Neural progenitor cell (in vitro differentiated cells): Measurements from ENCODE around the gene KDM6A. TPM values are rescaled to one million over a fixed set of nuclear protein-coding genes. Genes with fewer than 3 reads are reported as not detected.
"Not testable (repeated sequence)": the region's sequence is repeated elsewhere in the genome, so short reads cannot be mapped to it uniquely, and the experiment has no call there.

ENCODE experiments used
- DNase-seq: peaks from one replicate; pipeline ENCODE4 v3.0.0-alpha.2; 2016; ENCODE audit warnings: low spot score
- H2AFZ ChIP-seq: fragments of 200-600 bp; sonication (generic); replicated peaks from 2 replicates; pipeline ENCODE4 v1.6.1; 2016; ENCODE audit warnings: antibody characterized with exemption
- H3F3A ChIP-seq: fragments of 200-600 bp; sonication (generic); 2 replicates; pipeline ENCODE4 v1.6.1; 2016; ENCODE audit warnings: antibody characterized with exemption, low read depth
- H3K27ac ChIP-seq: fragments of 200-600 bp; sonication (generic); 2 replicates; pipeline ENCODE4 v1.5.1; 2016; ENCODE audit warnings: mild to moderate bottlenecking
- H3K27me3 ChIP-seq: fragments of 200-600 bp; sonication (generic); 2 replicates; pipeline ENCODE4 v1.6.1; 2016; ENCODE audit warnings: mild to moderate bottlenecking, moderate library complexity
- H3K36me3 ChIP-seq: fragments of 200-600 bp; sonication (generic); 2 replicates; pipeline ENCODE4 v1.5.1; 2016
- H3K4me1 ChIP-seq: fragments of 200-600 bp; sonication (generic); 2 replicates; pipeline ENCODE4 v1.6.1; 2016; ENCODE audit warnings: mixed run types
- H3K4me2 ChIP-seq: fragments of 200-600 bp; sonication (generic); 2 replicates; pipeline ENCODE4 v1.6.1; 2016
- H3K4me3 ChIP-seq: fragments of 200-600 bp; sonication (generic); 2 replicates; pipeline ENCODE4 v1.5.1; 2016
- H3K79me2 ChIP-seq: fragments of 200-600 bp; sonication (generic); 2 replicates; pipeline ENCODE4 v1.6.1; 2016; ENCODE audit warnings: low read depth
- H3K9ac ChIP-seq: fragments of 200-600 bp; sonication (generic); 2 replicates; pipeline ENCODE4 v1.6.1; 2016
- H3K9me3 ChIP-seq: fragments of 200-600 bp; sonication (generic); 2 replicates; pipeline ENCODE4 v1.5.1; 2016; ENCODE audit warnings: low read depth
- H4K20me1 ChIP-seq: fragments of 200-600 bp; sonication (generic); 2 replicates; pipeline ENCODE4 v1.6.1; 2016; ENCODE audit warnings: low read depth
- H3K27ac Mint-ChIP-seq: 3 replicates; pipeline ENCODE4 v1.8.0; 2021; ENCODE audit warnings: mixed read lengths
- H3K27me3 Mint-ChIP-seq: 2 replicates; pipeline ENCODE4 v1.8.0; 2022; ENCODE audit warnings: low read depth, mild to moderate bottlenecking, inconsistent platforms, moderate library complexity, mixed read lengths; ENCODE audit not compliant: insufficient read depth
- H3K36me3 Mint-ChIP-seq: 3 replicates; pipeline ENCODE4 v1.8.0; 2021; ENCODE audit warnings: mixed read lengths
- H3K4me1 Mint-ChIP-seq: 3 replicates; pipeline ENCODE4 v1.8.0; 2021; ENCODE audit warnings: mixed read lengths
- H3K4me3 Mint-ChIP-seq: 3 replicates; pipeline ENCODE4 v1.8.0; 2021; ENCODE audit warnings: mild to moderate bottlenecking, moderate library complexity, mixed read lengths
- H3K9me3 Mint-ChIP-seq: 3 replicates; pipeline ENCODE4 v1.8.0; 2020; ENCODE audit warnings: mixed read lengths
- EZH2 ChIP-seq: fragments of 200-600 bp; sonication (generic); IDR thresholded peaks from 2 replicates; pipeline ENCODE4 v1.6.1; 2017; ENCODE audit warnings: antibody characterized with exemption, mild to moderate bottlenecking, moderate library complexity
- EZH2phosphoT487 ChIP-seq: fragments of 200-600 bp; sonication (generic); IDR thresholded peaks from 2 replicates; pipeline ENCODE4 v1.6.1; 2017; ENCODE audit warnings: antibody characterized with exemption
- total RNA-seq: library from RNA; depleted of rRNA; stranded (reverse); fragments of >200 nt; gene quantifications from 2 replicates; pipeline ENCODE4 v1.2.3, GENCODE V29; 2015; ENCODE audit warnings: low replicate concordance
- TF ChIP-seq, protein P1 (sequence below): fragments of 200-600 bp; sonication (generic); IDR thresholded peaks from 2 replicates; pipeline ENCODE4 v1.5.1; 2017; ENCODE audit warnings: antibody characterized with exemption, mild to moderate bottlenecking

The KDM6A gene
- total RNA-seq, 1 donor from 2014 or later: 56.2 TPM

DNA sequence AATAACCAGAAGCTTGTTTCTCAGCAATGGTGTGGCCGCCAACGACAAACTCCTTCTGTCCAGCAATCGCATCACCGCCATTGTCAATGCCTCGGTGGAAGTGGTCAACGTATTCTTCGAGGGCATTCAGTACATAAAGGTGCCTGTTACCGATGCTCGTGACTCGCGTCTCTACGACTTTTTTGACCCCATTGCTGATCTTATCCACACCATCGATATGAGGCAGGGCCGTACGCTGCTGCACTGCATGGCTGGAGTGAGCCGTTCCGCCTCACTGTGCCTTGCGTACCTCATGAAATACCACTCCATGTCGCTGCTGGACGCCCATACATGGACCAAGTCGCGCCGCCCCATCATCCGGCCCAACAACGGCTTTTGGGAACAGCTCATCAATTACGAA, 28.8 kb upstream of the KDM6A start:
- no peak for DNase-seq
- no peaks in the 10 kb centered on the region for H3K27me3 Mint-ChIP-seq
- Histone ChIP-seq H3K4me1 (no peaks in the 10 kb centered on the region), H3K27me3 (no peaks in the 10 kb centered on the region), H3F3A (no peaks in the 10 kb centered on the region), H3K27ac (no peak overlapping the region), H4K20me1 (no peaks in the 10 kb centered on the region), H3K9ac (no peak overlapping the region), H3K4me2 (no peak overlapping the region), H3K36me3 (no peaks in the 10 kb centered on the region), H3K9me3 (no peaks in the 10 kb centered on the region), H3K79me2 (no peaks in the 10 kb centered on the region), H3K4me3 (no peak overlapping the region), H2AFZ (no peak overlapping the region)
- TF ChIP-seq, protein P1, sequence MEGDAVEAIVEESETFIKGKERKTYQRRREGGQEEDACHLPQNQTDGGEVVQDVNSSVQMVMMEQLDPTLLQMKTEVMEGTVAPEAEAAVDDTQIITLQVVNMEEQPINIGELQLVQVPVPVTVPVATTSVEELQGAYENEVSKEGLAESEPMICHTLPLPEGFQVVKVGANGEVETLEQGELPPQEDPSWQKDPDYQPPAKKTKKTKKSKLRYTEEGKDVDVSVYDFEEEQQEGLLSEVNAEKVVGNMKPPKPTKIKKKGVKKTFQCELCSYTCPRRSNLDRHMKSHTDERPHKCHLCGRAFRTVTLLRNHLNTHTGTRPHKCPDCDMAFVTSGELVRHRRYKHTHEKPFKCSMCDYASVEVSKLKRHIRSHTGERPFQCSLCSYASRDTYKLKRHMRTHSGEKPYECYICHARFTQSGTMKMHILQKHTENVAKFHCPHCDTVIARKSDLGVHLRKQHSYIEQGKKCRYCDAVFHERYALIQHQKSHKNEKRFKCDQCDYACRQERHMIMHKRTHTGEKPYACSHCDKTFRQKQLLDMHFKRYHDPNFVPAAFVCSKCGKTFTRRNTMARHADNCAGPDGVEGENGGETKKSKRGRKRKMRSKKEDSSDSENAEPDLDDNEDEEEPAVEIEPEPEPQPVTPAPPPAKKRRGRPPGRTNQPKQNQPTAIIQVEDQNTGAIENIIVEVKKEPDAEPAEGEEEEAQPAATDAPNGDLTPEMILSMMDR: no peak
- TF ChIP-seq EZH2 (no peak), EZH2phosphoT487 (no peak)
- H3K9me3 Mint-ChIP-seq: peaks cover 15% of the 10 kb centered on the region
- H3K4me1 Mint-ChIP-seq: no peaks in the 10 kb centered on the region
- no peak overlapping the region for H3K4me3 Mint-ChIP-seq
- H3K36me3 Mint-ChIP-seq: no peaks in the 10 kb centered on the region
- H3K27ac Mint-ChIP-seq: no peak overlapping the region

DNA sequence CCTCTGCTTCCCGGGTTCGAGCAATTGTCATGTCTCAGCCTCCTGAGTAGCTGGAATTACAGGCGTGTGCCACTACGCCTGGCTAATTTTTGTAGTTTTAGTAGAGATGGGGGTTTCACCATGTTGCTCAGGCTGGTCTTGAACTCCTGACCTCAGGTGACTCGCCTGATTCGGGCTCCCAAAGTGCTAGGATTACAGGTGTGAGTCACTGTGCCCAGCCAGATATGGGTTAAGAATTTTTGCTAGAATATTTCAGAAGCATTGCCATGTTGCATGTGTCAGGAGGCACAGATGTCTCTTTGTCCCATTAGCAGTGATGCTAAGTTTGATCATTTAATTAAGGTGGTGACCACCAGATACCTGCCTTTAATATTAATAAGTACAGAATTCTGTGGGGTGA, 22.1 kb upstream of the KDM6A start:
- not testable (repeated sequence) for H3K4me1 Mint-ChIP-seq, H3K4me2 ChIP-seq, H3K36me3 ChIP-seq, H2AFZ ChIP-seq, H3K9me3 ChIP-seq, H3K27ac ChIP-seq, H3K36me3 Mint-ChIP-seq, H3K4me3 Mint-ChIP-seq, H3K27ac Mint-ChIP-seq, H3K79me2 ChIP-seq, H3K9ac ChIP-seq, H3K4me3 ChIP-seq, H3K4me1 ChIP-seq, H3F3A ChIP-seq, H4K20me1 ChIP-seq, H3K27me3 Mint-ChIP-seq, H3K27me3 ChIP-seq, H3K9me3 Mint-ChIP-seq, DNase-seq

DNA sequence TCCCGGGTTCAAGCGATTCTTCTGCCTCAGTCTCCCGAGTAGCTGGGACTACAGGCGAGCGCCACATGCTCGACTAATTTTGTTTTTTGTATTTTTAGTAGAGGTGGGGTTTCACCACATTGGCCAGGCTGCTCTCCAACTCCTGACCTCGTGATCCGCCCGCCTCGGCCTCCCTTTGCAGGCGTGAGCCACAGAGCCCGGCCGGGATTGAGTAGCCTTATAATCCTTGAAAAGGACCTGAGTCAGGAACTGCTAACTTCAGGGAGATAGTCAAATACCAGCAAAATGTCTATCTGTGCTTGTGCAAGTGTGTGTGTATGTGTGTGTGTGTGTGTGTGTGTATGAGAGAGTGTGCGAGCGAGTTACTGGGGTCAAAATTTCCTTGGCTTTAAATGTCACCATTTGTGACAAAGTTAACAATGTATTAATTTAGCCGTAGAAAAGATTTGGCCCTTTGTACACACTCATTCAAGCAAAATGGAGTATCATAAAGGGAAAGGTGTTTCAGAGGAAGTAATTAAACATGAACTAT, 1.8 kb upstream of the KDM6A start:
- Histone ChIP-seq H3F3A (peaks cover 15% of the 10 kb centered on the region), H3K27ac (peak overlapping the region; percentile 82), H3K4me2 (peak overlapping the region; percentile 69), H3K9me3 (no peaks in the 10 kb centered on the region), H3K9ac (no peak overlapping the region), H2AFZ (no peak overlapping the region), H3K4me3 (peak overlapping the region; percentile 83), H3K36me3 (no peaks in the 10 kb centered on the region), H3K79me2 (peaks cover 46% of the 10 kb centered on the region), H3K27me3 (no peaks in the 10 kb centered on the region), H3K4me1 (no peaks in the 10 kb centered on the region), H4K20me1 (peaks cover 7% of the 10 kb centered on the region)
- Mint-ChIP-seq H3K4me3 (peak overlapping the region; percentile 81), H3K27ac (no peak overlapping the region), H3K36me3 (peaks cover 1% of the 10 kb centered on the region), H3K4me1 (peaks cover 3% of the 10 kb centered on the region), H3K9me3 (peaks cover 8% of the 10 kb centered on the region), H3K27me3 (peaks cover 6% of the 10 kb centered on the region)
- peak; percentile 39 for DNase-seq
- TF ChIP-seq, protein P1: no peak
- TF ChIP-seq EZH2phosphoT487 (no peak), EZH2 (no peak)

DNA sequence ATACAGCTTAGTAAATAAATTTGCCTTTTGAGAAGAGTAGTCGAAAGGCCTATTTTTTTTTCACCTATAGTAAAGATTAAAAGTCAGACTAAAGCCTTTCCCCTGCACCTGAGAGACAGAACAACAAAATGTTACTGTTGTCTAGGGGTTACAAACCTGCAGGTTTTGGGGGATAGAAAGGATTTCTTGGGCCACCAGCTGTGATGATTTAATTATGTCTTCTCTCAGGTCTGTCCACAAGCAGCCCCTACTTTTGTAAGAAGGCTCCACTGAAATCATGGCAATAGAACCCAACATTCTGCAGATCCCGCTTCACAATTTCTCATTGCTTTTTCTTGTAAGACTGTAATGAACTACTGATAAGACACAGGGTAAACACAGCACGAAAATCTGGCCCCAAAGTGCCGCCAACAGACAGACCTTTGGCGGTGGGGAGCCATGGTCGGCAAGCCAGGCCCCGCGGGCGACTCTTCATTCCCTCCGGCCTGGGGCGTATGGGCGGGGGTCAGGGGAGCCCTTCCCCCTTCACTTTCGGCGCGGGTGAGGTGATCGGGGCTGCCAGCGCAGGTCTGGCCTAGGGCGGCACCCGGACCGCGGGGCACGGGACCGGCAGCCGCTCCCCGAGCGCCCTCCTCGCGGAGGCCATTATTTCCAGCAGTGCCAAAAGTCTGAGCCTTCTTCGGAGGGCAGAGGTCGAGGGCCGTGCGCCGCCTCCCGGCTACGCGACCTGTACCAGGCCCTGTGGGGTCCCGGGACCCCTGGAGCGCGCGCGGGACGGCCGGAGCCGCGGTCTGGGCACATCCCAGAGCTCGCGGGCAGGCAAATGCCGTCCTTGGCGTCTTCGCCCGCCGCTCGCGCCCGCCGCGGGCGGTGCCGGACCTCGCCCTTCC, 812 bp upstream of the KDM6A start:
- H3K9me3 ChIP-seq: no peaks in the 10 kb centered on the region
- TF ChIP-seq, protein P1: no peak
- TF ChIP-seq EZH2phosphoT487 (no peak), EZH2 (no peak)
- H3K36me3 ChIP-seq: peaks cover 3% of the 10 kb centered on the region
- peaks cover 1% of the 10 kb centered on the region for H3K36me3 Mint-ChIP-seq
- peak overlapping the region; percentile 94 for H3K4me3 Mint-ChIP-seq
- H4K20me1 ChIP-seq: peaks cover 13% of the 10 kb centered on the region
- peaks cover 7% of the 10 kb centered on the region for H3K9me3 Mint-ChIP-seq
- H3K79me2 ChIP-seq: peaks cover 56% of the 10 kb centered on the region
- peaks cover 15% of the 10 kb centered on the region for H3F3A ChIP-seq
- H3K27ac ChIP-seq: peak overlapping the region; percentile 82
- H3K27me3 ChIP-seq: no peaks in the 10 kb centered on the region
- H3K4me1 ChIP-seq: no peaks in the 10 kb centered on the region
- DNase-seq: peak; percentile 22
- peak overlapping the region; percentile 69 for H3K4me2 ChIP-seq
- peak overlapping the region; percentile 83 for H3K4me3 ChIP-seq
- H3K27ac Mint-ChIP-seq: peak overlapping the region; percentile 97
- H3K4me1 Mint-ChIP-seq: peaks cover 3% of the 10 kb centered on the region
- peak overlapping the region; percentile 18 for H3K9ac ChIP-seq
- H2AFZ ChIP-seq: no peak overlapping the region
- peaks cover 4% of the 10 kb centered on the region for H3K27me3 Mint-ChIP-seq
